ENCODE results near the gene SPOPL. TPM values are rescaled to one million over a fixed set of nuclear protein-coding genes. Genes with fewer than 3 reads are reported as not detected.

SPOPL gene
- 16.2 and 16.9 TPM in 2 replicates for polyA plus RNA-seq (2011; rRNA removed)
- polyA plus RNA-seq (2012; cell fraction: cytosol; rRNA removed), result 4.3 and 4.4 TPM in 2 replicates
- 2.3 and 2.5 TPM in 2 replicates for polyA plus RNA-seq (2012; cell fraction: nucleus; rRNA removed)
- 7.2 to 8.2 TPM (median 7.4 TPM) in 3 replicates for polyA plus RNA-seq (2017; fragmentation: RNase III; extraction: RNeasy Plus Mini Kit Qiagen cat#74134 plus additional on column Dnase treatment)
- polyA minus RNA-seq (2011; rRNA and poly(A)+ RNA removed), result 7.3 and 8.1 TPM in 2 replicates

GRCh38 chr2:138501425-138502254, at the start of gene SPOPL:
Gene SPOPL (plus strand): TSS chr2:138501770. CDS start chr2:138550217, 48,447 bp downstream.
- DNase-seq (ENCODE audit: low read depth in 1 of 2, low spot score in 1 of 2), result peak; percentile 82 to 89
- ATAC-seq, result peak; percentile 90 to 96
- Histone ChIP-seq H3K27ac (peak within 1 kb of the TSS; percentile 92 to 96), H3K4me2 (peak within 1 kb of the TSS; percentile 93), H3K4me3 (peak within 1 kb of the TSS; percentile 68), H3K9me3 (no peaks in the 10 kb centered on the region), H3K4me1 (peaks cover 41% of the 10 kb centered on the region)
- peak; percentile 91 for TF ChIP-seq MAX (IDR thresholded peaks at IDR 0.05)
- TF ChIP-seq SMC3 (IDR thresholded peaks at IDR 0.05), result peak; percentile 39; the same call in 1 of the 3 replicates
- peak in 1 of 2 experiments; percentile 51; a peak in 3 of 5 replicates for TF ChIP-seq RAD21 (conservative IDR thresholded peaks at IDR 0.05 in 1 of 2, IDR thresholded peaks at IDR 0.05 in 1 of 2)
- TF ChIP-seq CHD4 (IDR thresholded peaks at IDR 0.05; ENCODE audit: borderline replicate concordance), result no peak
- peak; percentile 78 for TF ChIP-seq MYC (IDR thresholded peaks at IDR 0.05; ENCODE audit: borderline replicate concordance, low read length)
- no peak for TF ChIP-seq CBX2 (IDR thresholded peaks at IDR 0.05; ENCODE audit: borderline replicate concordance, low read depth)
- TF ChIP-seq POLR2A (IDR thresholded peaks at IDR 0.05; ENCODE audit: low read length), result peak; percentile 93
- TF ChIP-seq GATA3 (IDR thresholded peaks at IDR 0.05; ENCODE audit: borderline replicate concordance), result no peak
- peak; percentile 77; the same call in 1 of the 2 replicates for TF ChIP-seq PHF8 (IDR thresholded peaks at IDR 0.05; ENCODE audit: borderline replicate concordance, low read depth)
- TF ChIP-seq ZC3H11A (IDR thresholded peaks at IDR 0.05), result no peak
- TF ChIP-seq, protein P1, sequence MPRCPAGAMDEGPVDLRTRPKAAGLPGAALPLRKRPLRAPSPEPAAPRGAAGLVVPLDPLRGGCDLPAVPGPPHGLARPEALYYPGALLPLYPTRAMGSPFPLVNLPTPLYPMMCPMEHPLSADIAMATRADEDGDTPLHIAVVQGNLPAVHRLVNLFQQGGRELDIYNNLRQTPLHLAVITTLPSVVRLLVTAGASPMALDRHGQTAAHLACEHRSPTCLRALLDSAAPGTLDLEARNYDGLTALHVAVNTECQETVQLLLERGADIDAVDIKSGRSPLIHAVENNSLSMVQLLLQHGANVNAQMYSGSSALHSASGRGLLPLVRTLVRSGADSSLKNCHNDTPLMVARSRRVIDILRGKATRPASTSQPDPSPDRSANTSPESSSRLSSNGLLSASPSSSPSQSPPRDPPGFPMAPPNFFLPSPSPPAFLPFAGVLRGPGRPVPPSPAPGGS (IDR thresholded peaks at IDR 0.05), result peak; percentile 87
- no peak for TF ChIP-seq CHD2 (IDR thresholded peaks at IDR 0.05; ENCODE audit: low read length, partially characterized antibody)
- TF ChIP-seq, protein P2, sequence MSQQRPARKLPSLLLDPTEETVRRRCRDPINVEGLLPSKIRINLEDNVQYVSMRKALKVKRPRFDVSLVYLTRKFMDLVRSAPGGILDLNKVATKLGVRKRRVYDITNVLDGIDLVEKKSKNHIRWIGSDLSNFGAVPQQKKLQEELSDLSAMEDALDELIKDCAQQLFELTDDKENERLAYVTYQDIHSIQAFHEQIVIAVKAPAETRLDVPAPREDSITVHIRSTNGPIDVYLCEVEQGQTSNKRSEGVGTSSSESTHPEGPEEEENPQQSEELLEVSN (IDR thresholded peaks at IDR 0.05; ENCODE audit: borderline replicate concordance, low read depth), result peak; percentile 87
- peak; percentile 59 to 83; a peak in 4 of 5 replicates for TF ChIP-seq JUN (IDR thresholded peaks at IDR 0.05)
- TF ChIP-seq EP300 (IDR thresholded peaks at IDR 0.05), result no peak
- TF ChIP-seq FOSL2 (IDR thresholded peaks at IDR 0.05), result no peak
- no peak for TF ChIP-seq FOSL2 (CRISPR knock-in tag; IDR thresholded peaks at IDR 0.05)
- no peak for TF ChIP-seq ATOH8 (CRISPR knock-in tag; IDR thresholded peaks at IDR 0.05; ENCODE audit: low read depth)
- no peak for TF ChIP-seq NFE2L2 (conservative IDR thresholded peaks at IDR 0.05; ENCODE audit: low read length)
- TF ChIP-seq HDAC2 (IDR thresholded peaks at IDR 0.05), result no peak
- no peak for TF ChIP-seq MAZ (IDR thresholded peaks at IDR 0.05; ENCODE audit: borderline replicate concordance, low read depth, low read length)
- FAIRE-seq, result no peak
- under 1% methylated on average over 38 of the region's 86 CpGs for WGBS (ENCODE audit: missing lambda C conversion rate)
- ChIA-PET POLR2A (no interaction called here), CTCF (interaction anchor here (0.6 kb wide), 2 partner anchors 78 to 196 kb away, joined by 3 read pairs; no protein-coding TSS in a partner anchor)

DNA sequence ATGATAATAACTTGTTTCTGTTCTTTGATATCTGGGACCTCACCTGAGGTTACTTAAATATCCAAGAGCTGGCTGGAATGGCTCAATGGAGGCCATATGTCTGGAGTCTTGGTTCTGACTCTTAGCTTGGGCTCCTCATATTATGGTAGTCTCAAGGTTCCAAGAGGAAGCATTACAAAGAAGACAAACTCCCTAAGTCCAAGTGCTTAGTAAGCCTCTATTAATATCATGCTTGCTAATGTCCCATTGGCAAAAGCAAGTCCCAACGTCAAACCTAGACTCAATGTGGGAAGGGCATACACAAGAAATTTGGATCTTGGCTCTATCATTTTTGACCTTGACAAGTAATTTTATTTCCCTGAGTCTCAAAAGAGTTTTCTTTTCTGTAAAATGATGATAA, 49.2 kb upstream of the SPOPL start:
- DNase-seq (ENCODE audit: low read depth in 1 of 2, low spot score in 1 of 2) (no peak), FAIRE-seq (no peak), ATAC-seq (no peak)
- Histone ChIP-seq H3K4me2 (no peak overlapping the region), H3K27ac (no peak overlapping the region), H3K4me1 (no peaks in the 10 kb centered on the region), H3K9me3 (no peaks in the 10 kb centered on the region), H3K4me3 (no peak overlapping the region)
- TF ChIP-seq KDM1A (IDR thresholded peaks at IDR 0.05; ENCODE audit: low read depth) (no peak), CBX8 (IDR thresholded peaks at IDR 0.05) (no peak), RAD21 (conservative IDR thresholded peaks at IDR 0.05 in 1 of 2, IDR thresholded peaks at IDR 0.05 in 1 of 2) (no peak), RFX5 (IDR thresholded peaks at IDR 0.05) (no peak), CEBPB (IDR thresholded peaks at IDR 0.05) (no peak), ESRRA (IDR thresholded peaks at IDR 0.05; ENCODE audit: borderline replicate concordance, low read length) (no peak), MAFK (IDR thresholded peaks at IDR 0.05; ENCODE audit: partially characterized antibody) (no peak), FOXS1 (CRISPR knock-in tag; IDR thresholded peaks at IDR 0.05) (no peak), NR3C1 (IDR thresholded peaks at IDR 0.05) (no peak), ZC3H11A (IDR thresholded peaks at IDR 0.05) (no peak), ZFP36 (IDR thresholded peaks at IDR 0.05; ENCODE audit: borderline replicate concordance, partially characterized antibody) (no peak), ELK1 (IDR thresholded peaks at IDR 0.05; ENCODE audit: low read depth, low read length) (no peak)
- TF ChIP-seq, protein P3, sequence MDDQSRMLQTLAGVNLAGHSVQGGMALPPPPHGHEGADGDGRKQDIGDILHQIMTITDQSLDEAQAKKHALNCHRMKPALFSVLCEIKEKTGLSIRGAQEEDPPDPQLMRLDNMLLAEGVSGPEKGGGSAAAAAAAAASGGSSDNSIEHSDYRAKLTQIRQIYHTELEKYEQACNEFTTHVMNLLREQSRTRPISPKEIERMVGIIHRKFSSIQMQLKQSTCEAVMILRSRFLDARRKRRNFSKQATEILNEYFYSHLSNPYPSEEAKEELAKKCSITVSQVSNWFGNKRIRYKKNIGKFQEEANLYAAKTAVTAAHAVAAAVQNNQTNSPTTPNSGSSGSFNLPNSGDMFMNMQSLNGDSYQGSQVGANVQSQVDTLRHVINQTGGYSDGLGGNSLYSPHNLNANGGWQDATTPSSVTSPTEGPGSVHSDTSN (IDR thresholded peaks at IDR 0.05), result no peak
- TF ChIP-seq, protein P4, sequence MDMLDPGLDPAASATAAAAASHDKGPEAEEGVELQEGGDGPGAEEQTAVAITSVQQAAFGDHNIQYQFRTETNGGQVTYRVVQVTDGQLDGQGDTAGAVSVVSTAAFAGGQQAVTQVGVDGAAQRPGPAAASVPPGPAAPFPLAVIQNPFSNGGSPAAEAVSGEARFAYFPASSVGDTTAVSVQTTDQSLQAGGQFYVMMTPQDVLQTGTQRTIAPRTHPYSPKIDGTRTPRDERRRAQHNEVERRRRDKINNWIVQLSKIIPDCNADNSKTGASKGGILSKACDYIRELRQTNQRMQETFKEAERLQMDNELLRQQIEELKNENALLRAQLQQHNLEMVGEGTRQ (IDR thresholded peaks at IDR 0.05), result no peak
- POLR2A ChIA-PET, result no interaction called here
- CTCF ChIA-PET, result no interaction called here
- 90% methylated on average over 1 of the region's 1 CpG for WGBS (ENCODE audit: missing lambda C conversion rate)
